ENCODE measurements around the gene FOXP1. TPM values are rescaled to one million over a fixed set of nuclear protein-coding genes. Genes with fewer than 3 reads are reported as not detected.

Gene FOXP1
- total and polyA plus RNA-seq, 2 of the 8 experiments (the other 6 are each of a cell fraction or from before 2014, with no cell fraction given): 13.9 to 25.4 TPM

- no peak for TF ChIP-seq RFX5 (IDR thresholded peaks at IDR 0.05; ENCODE audit: borderline replicate concordance, low read depth, low read length)
- TF ChIP-seq TAF7 (optimal IDR thresholded peaks at IDR 0.05; ENCODE audit: borderline replicate concordance, low read depth, low read length): no peak
- TF ChIP-seq MAFK (IDR thresholded peaks at IDR 0.05; ENCODE audit: low read depth, low read length): no peak
- no peak for TF ChIP-seq GTF2F1 (IDR thresholded peaks at IDR 0.05; ENCODE audit: borderline replicate concordance, low read depth, low read length)
- TF ChIP-seq KDM4A (IDR thresholded peaks at IDR 0.05; ENCODE audit: low read depth, low read length, severe bottlenecking): no peak
- TF ChIP-seq POU5F1 (IDR thresholded peaks at IDR 0.05; ENCODE audit: low read depth, low read length): no peak
- TF ChIP-seq NRF1 (IDR thresholded peaks at IDR 0.05; ENCODE audit: low read depth, low read length): no peak
These were observed 411.3 kb downstream of the FOXP1 start (continued) for GRCh38 chr3:71172189-71172588.

All from H1 (cell line).